NOMO-1 (cell line): Measurements from ENCODE around the gene CMYA5.
"Not testable (repeated sequence)": the region's sequence is repeated elsewhere in the genome, so short reads cannot be mapped to it uniquely, and the experiment has no call there.

Source experiments
- DNase-seq, 2 experiments: peaks; one replicate each; lab custom pipeline; 2025; ENCODE audit not compliant: unreplicated experiment in 2 of 2; lab: John Stamatoyannopoulos, UW

CMYA5 gene

DNA sequence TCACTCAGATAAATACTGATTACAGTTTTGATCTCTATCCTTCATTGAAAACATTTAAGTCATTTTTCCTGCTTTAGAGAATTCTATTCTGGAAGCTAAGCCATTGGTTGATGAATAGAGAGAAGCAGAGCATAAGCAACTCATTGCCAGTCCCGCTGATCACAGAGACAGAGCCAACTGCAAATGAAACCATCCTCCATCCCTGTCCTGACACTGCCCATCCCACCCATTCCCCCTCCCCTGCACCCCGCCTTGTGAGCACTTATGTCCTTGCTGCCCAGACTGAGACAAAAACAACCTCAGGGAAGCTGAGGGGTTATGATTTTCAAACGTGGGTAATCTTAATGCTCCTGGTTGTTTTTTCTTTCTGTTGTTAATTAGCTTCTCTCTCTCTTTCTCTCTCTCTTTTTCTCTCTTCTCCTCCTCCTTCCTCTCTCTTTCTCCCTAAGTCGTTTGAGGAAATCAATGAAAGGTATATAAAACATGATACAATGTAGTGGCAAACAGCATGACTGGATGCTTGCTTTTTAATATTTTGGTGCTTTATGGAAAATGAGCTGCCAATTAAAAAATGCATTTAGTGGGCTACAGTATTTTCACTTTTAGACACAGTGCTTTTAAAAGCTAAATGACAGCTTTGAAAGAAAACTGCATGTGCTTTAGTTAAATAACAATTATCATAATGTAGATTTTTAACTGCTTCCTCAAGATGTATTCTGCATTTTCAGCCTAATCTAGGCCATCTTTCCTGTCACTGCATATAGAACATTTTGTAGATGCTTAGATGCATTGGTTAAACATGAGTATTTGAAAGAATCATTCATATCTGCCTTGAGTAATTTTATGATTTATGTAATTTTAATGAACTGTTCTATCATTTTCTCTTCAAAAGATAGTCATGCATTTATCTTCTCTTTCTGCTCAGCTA, 57.3 kb downstream of the CMYA5 start:
- DNase-seq, result no peak

DNA sequence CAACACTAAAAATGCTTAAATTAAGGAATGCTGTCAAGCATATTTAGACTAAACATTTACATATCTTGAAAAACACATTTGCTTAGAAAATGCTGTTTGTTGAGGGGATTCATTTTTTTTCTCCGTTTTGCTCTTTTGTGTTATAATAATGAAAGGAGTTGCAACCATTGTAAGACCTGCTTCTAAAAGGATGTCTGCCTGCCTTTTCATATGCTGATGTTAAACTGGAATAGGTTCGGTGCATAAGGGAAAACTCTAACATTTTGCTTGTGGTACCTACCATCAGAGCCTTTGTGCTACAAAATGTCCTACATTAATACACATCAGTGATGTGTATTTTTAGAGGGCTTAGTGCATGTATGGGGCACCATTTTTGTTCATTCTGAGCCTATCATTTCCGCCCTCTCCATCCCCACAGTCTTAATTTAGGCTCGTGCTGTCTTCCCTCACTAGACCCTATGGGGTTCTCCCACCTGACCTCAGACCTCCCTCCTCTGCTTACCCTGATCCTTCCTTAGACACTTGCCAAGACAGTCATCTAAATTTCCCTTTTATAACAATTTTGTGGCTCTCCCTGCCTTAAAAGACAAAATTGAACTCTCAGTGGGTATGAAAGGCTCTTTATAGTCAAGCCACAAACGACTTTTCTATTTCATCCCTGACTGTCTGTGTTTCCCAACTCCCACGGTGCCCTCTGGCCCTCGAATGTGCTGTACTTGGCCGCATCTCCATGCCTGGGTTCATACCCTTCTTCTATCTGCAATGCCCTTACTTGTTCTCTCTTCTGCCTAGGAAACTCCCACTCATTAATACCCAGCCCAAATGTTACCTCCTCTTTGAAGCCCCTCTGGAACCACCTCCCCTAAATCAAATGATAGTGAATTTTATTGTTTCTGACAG, 61.2 kb downstream of the CMYA5 start:
- no peak for DNase-seq

GRCh38 chr5:79753092-79753491, 63.5 kb downstream of the CMYA5 start:
- DNase-seq, result no peak

DNA sequence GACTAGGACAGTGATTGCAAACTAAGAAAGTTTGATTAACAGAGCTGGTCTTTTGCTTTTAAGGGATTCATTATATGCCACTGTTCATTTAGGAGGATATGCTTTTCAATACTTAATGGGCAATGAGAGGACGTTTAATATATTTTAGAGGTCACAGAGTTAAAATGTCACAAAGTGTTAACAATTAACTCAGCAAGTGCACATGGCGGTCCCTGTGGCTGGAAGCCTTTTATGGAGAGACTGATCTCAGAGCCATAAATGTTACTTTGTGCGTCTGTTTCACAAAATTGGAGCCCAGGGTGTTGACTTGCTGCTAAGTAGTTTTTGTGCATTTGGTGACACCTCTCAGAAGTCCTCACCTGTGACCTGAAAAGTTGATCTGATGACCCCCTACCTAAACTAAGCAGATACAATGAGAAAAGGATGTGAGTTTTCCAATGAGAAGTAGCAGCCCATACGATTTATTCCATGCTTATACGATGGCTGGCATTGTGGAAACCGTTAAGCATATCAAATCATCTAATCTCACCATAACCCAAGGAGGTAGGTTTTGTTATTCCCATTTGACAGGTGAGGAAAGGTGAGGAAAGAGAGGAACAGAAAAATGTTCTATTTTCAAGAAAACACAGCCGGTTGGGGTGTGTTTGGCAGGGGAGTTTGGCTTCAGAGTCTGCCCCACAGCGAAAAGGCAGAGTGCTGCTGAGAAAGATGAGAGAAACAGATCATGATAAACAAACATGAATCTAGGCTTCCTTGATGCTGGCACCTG, 64.4 kb downstream of the CMYA5 start:
- no peak for DNase-seq

- DNase-seq, result no peak
These were observed 65.4 kb downstream of the CMYA5 start for GRCh38 chr5:79754865-79755555.

DNA sequence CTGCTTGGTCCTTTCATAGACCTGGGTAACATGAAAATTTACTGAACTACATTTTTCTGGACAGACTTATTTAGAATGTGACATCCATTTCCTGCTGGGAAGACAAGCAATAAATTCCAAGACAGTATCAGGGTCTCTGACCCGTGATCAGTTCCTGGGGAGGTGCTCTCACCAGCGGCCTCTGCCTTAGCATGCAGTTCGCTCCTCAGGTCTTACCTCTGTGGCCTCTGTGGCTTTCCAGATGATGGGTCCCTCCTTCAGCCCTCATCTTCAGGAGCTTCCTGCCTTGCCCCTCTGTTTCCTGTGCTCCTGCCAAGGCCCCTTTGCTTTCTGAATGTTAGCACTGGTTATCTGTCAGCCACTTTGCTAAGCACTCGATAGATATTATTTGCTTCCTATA, 66.4 kb downstream of the CMYA5 start:
- DNase-seq, result no peak

DNA sequence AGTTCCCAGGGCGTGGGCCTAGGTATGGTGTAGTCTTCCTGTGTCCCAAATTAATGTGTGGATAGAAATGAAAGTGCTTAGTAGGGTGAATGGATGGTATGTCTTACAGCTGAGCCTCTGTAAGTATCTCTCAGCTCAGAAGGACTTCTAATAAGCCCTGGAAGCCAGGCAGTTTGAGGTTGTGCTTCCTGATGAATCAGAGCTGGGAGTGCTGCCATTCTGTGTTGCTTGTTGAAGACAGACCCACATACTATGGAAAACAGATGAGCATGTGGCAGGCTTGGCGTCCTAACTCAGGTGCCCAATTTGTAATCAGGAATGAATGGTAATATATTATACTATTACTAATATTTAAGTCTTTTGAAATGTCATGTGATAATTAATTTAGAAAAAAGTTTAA, 69.8 kb downstream of the CMYA5 start:
- no peak for DNase-seq

- no peak for DNase-seq
These were observed 70.2 kb downstream of the CMYA5 start for GRCh38 chr5:79759848-79760247.

DNA sequence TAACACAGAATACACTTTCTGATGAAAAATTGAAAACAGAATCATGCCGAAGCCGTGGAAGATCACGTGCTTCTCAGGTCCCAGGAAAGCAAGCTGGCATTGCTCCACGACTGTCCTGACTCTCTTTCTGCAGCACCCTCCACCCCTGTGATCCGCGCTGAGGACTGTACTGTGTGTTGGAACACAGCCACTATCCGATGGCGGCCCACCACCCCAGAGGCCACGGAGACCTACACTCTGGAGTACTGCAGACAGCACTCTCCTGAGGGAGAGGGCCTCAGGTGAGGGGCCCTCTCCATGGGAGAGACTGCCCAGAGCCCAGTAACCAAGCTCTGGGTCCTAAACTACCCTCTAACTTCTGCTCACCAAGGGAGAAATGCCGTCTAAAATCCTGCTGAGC, 73.3 kb downstream of the CMYA5 start:
- DNase-seq, result no peak

- not testable (repeated sequence) for DNase-seq
These were observed 74.5 kb downstream of the CMYA5 start for GRCh38 chr5:79764147-79764546.

- DNase-seq, result no peak
These were observed 81.8 kb downstream of the CMYA5 start for GRCh38 chr5:79771387-79771786.

DNA sequence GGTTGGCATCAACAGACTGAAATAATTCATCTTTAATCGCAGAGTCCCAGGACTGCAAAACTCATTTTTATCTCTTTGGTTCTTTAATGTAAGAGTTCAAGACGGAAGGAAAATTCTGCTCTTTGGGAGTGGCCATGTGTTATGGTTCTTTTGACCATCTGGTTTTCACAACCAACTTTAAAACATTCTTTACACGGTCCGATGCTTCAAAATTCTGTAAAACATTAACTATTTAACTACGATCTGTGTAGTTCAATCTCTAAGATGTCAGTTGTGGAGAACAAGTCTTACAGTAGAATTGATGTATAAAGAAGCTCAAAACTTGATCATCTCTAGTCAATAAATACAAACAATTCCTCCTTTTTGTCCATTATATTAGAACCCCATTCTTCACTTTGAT, 83.0 kb downstream of the CMYA5 start:
- DNase-seq, result no peak

- DNase-seq, result no peak
These were observed 84.0 kb downstream of the CMYA5 start for GRCh38 chr5:79773612-79774011.

- no peak for DNase-seq
These were observed 84.7 kb downstream of the CMYA5 start for GRCh38 chr5:79774171-79774854.

DNA sequence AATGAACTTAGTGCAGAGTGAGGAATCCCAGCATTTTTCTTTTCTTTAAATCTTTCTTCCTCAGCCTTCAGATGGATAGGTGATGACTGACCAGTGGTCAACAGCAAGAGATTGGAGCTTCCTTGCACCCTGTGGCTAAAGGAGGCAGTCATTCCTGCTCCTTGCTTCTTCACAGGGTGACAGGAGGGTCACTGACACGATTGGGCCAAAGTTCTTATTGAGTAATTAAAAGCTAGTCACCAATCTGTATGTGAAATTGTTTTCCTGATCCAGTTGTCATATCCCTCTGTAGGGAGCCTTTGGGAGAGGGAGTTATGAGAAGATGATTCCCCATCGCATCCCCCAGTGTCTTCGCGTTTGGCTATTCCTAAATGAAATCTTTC, 85.2 kb downstream of the CMYA5 start:
- DNase-seq, result no peak

DNA sequence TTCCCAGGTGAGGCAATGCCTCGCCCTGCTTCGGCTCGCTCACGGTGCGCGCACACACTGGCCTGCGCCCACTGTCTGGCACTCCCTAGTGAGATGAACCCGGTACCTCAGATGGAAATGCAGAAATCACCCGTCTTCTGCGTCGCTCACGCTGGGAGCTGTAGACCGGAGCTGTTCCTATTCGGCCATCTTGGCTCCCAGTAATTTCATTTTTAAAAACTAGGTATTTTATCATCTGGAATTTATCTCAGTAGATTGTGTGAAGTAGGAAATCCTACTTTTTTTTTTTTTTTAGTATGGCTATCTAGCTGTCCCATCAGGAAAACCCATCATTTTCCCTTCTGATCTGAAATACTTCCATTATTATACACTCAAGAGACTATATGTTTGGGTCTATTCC, 95.1 kb downstream of the CMYA5 start:
- DNase-seq, result not testable (repeated sequence)

- DNase-seq, result no peak
These were observed 96.3 kb downstream of the CMYA5 start for GRCh38 chr5:79785983-79786382.

GRCh38 chr5:79787448-79787847, 97.8 kb downstream of the CMYA5 start:
- no peak for DNase-seq

GRCh38 chr5:79791843-79792242, 102.2 kb downstream of the CMYA5 start:
- peak in 1 of 2 experiments; percentile 10 for DNase-seq

GRCh38 chr5:79792463-79792862, 102.8 kb downstream of the CMYA5 start:
- DNase-seq, result no peak
